DOHH2 (cell line): ENCODE data around the gene PMFBP1.

Experiments
- H3F3A ChIP-seq: fragments of 200-600 bp; sonication (generic), shearing (Covaris generic); 2 replicates; pipeline ENCODE4 v1.6.0; 2016; ENCODE audit warnings: antibody characterized with exemption, mild to moderate bottlenecking; ENCODE audit not compliant: control insufficient read depth, insufficient read depth
- H3K27ac ChIP-seq: fragments of 200-600 bp; sonication (generic); 2 replicates; pipeline ENCODE4 v1.5.1; 2014; ENCODE audit warnings: low read depth, mild to moderate bottlenecking, low read length, moderate library complexity
- H3K27me3 ChIP-seq: fragments of 200-600 bp; sonication (generic); 2 replicates; pipeline ENCODE4 v1.6.1; 2014; ENCODE audit warnings: mild to moderate bottlenecking, low read length, mixed read lengths; ENCODE audit not compliant: control insufficient read depth
- H3K36me3 ChIP-seq: fragments of 200-600 bp; sonication (generic); 2 replicates; pipeline ENCODE4 v1.6.1; 2014; ENCODE audit warnings: mild to moderate bottlenecking, low read length, moderate library complexity, mixed read lengths; ENCODE audit not compliant: control insufficient read depth
- H3K4me1 ChIP-seq: fragments of 200-600 bp; sonication (generic); 2 replicates; pipeline ENCODE4 v1.6.1; 2014; ENCODE audit warnings: mild to moderate bottlenecking, low read length, mixed read lengths; ENCODE audit not compliant: control insufficient read depth
- H3K4me2 ChIP-seq: fragments of 200-600 bp; sonication (generic); 2 replicates; pipeline ENCODE4 v1.6.0; 2014; ENCODE audit warnings: mild to moderate bottlenecking, low read length, moderate library complexity
- H3K4me3 ChIP-seq: fragments of 200-600 bp; sonication (generic); 2 replicates; pipeline ENCODE4 v1.5.1; 2014; ENCODE audit warnings: mild to moderate bottlenecking, low read length, mixed read lengths
- H3K79me2 ChIP-seq: fragments of 200-600 bp; sonication (generic); 2 replicates; pipeline ENCODE4 v1.6.1; 2014; ENCODE audit warnings: mild to moderate bottlenecking, low read length, mixed read lengths; ENCODE audit not compliant: control insufficient read depth
- H3K9me2 ChIP-seq: fragments of 200-600 bp; sonication (generic); replicated peaks from 2 replicates; pipeline ENCODE4 v1.6.1; 2014; ENCODE audit warnings: mild to moderate bottlenecking, low read length, mixed read lengths; ENCODE audit not compliant: control insufficient read depth
- H3K9me3 ChIP-seq: fragments of 200-600 bp; sonication (generic); 2 replicates; pipeline ENCODE4 v1.6.1; 2014; ENCODE audit warnings: antibody characterized with exemption, low read length, mixed read lengths; ENCODE audit not compliant: control insufficient read depth, insufficient read depth
- H4K20me1 ChIP-seq: fragments of 200-600 bp; sonication (generic); 2 replicates; pipeline ENCODE4 v1.6.0; 2014; ENCODE audit warnings: low read depth, mild to moderate bottlenecking, antibody characterized with exemption, low read length, moderate library complexity; ENCODE audit not compliant: control insufficient read depth, insufficient read depth
- CTCF ChIP-seq: fragments of 200-600 bp; sonication (generic); IDR thresholded peaks from one replicate; pipeline ENCODE4 v1.5.1; 2014; ENCODE audit warnings: antibody characterized with exemption, mild to moderate bottlenecking, low read depth, low read length; ENCODE audit not compliant: poor library complexity, severe bottlenecking
- EZH2phosphoT487 ChIP-seq: fragments of 200-600 bp; sonication (generic); IDR thresholded peaks from 2 replicates; pipeline ENCODE4 v1.6.1; 2017; ENCODE audit warnings: borderline replicate concordance, mild to moderate bottlenecking, antibody characterized with exemption, low read length, moderate library complexity, mixed read lengths

Gene PMFBP1

GRCh38 chr16:72164691-72165090 is 7.3 kb downstream of the PMFBP1 start:
- Histone ChIP-seq H3K9me2 (no peaks in the 10 kb centered on the region), H3K36me3 (no peaks in the 10 kb centered on the region), H3K9me3 (no peaks in the 10 kb centered on the region), H3K79me2 (no peaks in the 10 kb centered on the region), H3K27me3 (peaks cover 15% of the 10 kb centered on the region), H3K4me2 (no peak overlapping the region), H3K4me3 (no peak overlapping the region), H3F3A (no peaks in the 10 kb centered on the region), H4K20me1 (no peaks in the 10 kb centered on the region), H3K4me1 (no peaks in the 10 kb centered on the region), H3K27ac (no peak overlapping the region)
- no peak for TF ChIP-seq CTCF
- no peak for TF ChIP-seq EZH2phosphoT487

- Histone ChIP-seq H3K4me1 (no peaks in the 10 kb centered on the region), H3K4me2 (no peak overlapping the region), H3K79me2 (no peaks in the 10 kb centered on the region), H3K27ac (no peak overlapping the region), H3F3A (no peaks in the 10 kb centered on the region), H3K9me2 (no peaks in the 10 kb centered on the region), H3K9me3 (no peaks in the 10 kb centered on the region), H3K4me3 (no peak overlapping the region), H4K20me1 (no peaks in the 10 kb centered on the region), H3K27me3 (peaks cover 12% of the 10 kb centered on the region; the same call in 1 of the 2 replicates), H3K36me3 (no peaks in the 10 kb centered on the region)
- TF ChIP-seq CTCF: no peak
- TF ChIP-seq EZH2phosphoT487: no peak
Measured at GRCh38 chr16:72162105-72162692, 9.8 kb downstream of the PMFBP1 start.

- Histone ChIP-seq H3K27me3 (peaks cover 12% of the 10 kb centered on the region; the same call in 1 of the 2 replicates), H3K27ac (no peak overlapping the region), H4K20me1 (no peaks in the 10 kb centered on the region)
Measured at GRCh38 chr16:72159801-72160200, 12.2 kb downstream of the PMFBP1 start.

More at GRCh38 chr16:72159801-72160200, 12.2 kb downstream of the PMFBP1 start:
- H3F3A ChIP-seq: no peaks in the 10 kb centered on the region
- TF ChIP-seq EZH2phosphoT487 (no peak), CTCF (no peak)
- no peaks in the 10 kb centered on the region for H3K9me2 ChIP-seq
- H3K4me3 ChIP-seq: no peak overlapping the region
- no peaks in the 10 kb centered on the region for H3K4me1 ChIP-seq
- H3K36me3 ChIP-seq: no peaks in the 10 kb centered on the region
- no peak overlapping the region for H3K4me2 ChIP-seq
- no peaks in the 10 kb centered on the region for H3K79me2 ChIP-seq
- H3K9me3 ChIP-seq: no peaks in the 10 kb centered on the region
